GM20000 (cell line): Measurements from ENCODE around the gene SHC3.

Experiments
- DNase-seq: peaks from one replicate; pipeline ENCODE4 v3.0.0; 2012; ENCODE audit warnings: low spot score
- CTCF ChIP-seq: IDR thresholded peaks from 2 replicates; pipeline ENCODE4 v1.5.1; 2012; ENCODE audit warnings: mild to moderate bottlenecking, control low read depth; ENCODE audit errors: extremely low read depth, missing control alignments

Gene SHC3

GRCh38 chr9:88993327-88993726 is 185.3 kb downstream of the SHC3 start:
- no peak for DNase-seq
- no peak for TF ChIP-seq CTCF

GRCh38 chr9:88992556-88992955 is 186.1 kb downstream of the SHC3 start:
- DNase-seq: no peak
- no peak for TF ChIP-seq CTCF

GRCh38 chr9:88991066-88992034 is 187.3 kb downstream of the SHC3 start, which contains the start of gene S1PR3:
TSS of gene S1PR3 (plus strand) at chr9:88991468. CDS start at chr9:89001201, 9,733 bp downstream.
- DNase-seq: no peak

GRCh38 chr9:88990729-88991065 is 187.9 kb downstream of the SHC3 start:
- DNase-seq: no peak
- no peak for TF ChIP-seq CTCF

More at GRCh38 chr9:88991066-88992034, 187.3 kb downstream of the SHC3 start, which contains the start of gene S1PR3:
- no peak for TF ChIP-seq CTCF

GRCh38 chr9:88990041-88990728 is 188.4 kb downstream of the SHC3 start:
- TF ChIP-seq CTCF: no peak
- DNase-seq: no peak

- peak; percentile 54 for DNase-seq
- no peak for TF ChIP-seq CTCF
Measured at GRCh38 chr9:88988796-88989641, 189.6 kb downstream of the SHC3 start.
